ENCODE results near the gene CPS1.

CPS1 gene

DNA sequence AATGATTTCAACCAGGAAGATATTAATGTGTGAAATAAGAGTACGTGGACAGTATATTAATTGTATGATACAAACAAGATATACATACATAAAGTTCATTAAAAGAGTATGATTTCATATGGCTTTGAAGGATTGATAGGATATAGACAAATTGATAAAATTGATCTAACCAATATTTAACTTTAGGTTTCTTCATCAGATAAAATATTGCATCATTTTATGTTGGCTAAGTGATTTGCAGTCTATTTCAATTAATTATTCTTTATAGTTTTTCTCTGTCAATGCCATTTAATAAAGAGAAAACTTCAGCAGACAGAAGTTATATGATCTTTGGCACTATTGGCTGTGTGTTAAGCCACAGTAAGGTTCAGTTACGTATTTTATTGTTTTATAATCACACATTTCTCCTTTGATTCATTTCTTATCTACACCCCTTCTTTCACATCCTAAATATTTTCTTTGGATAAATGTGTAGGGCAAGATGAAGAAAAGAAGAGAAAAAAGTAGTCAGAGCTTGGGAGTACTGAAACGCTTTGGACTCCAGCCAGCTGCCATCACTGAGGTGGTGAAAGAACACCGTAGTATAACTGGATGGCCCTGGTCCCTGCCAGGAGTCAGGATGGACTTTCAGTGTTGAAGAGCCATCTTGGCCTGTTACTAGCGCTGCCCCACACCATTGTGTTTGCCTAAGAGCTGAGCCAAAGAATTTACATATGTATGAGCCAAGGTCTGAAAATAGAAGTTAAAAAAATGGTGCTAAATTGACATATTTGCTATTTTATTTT lies 9.8 kb upstream of the CPS1 start:
- DNase-seq (ENCODE audit: low read depth in 2 of 2), result no peak

DNA sequence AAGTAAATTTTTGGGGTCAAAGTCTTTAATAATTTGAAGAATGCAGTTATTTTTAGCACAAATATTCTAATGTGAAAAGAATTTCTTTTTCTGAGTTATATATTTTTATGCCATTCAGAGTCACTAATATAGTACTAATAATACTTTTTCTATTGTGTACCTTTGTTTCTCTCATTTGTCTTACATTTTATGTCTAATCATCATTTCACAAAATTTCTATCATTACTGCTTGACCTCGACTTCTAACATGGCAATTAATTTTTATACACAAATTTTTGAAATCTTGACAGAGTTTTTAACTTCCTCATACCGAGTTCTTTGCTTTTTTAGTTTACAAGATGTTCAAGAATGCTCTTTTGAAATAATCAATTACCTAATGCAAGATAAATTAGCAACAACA lies 8.4 kb upstream of the CPS1 start:
- DNase-seq (ENCODE audit: low read depth in 2 of 2), result no peak

DNA sequence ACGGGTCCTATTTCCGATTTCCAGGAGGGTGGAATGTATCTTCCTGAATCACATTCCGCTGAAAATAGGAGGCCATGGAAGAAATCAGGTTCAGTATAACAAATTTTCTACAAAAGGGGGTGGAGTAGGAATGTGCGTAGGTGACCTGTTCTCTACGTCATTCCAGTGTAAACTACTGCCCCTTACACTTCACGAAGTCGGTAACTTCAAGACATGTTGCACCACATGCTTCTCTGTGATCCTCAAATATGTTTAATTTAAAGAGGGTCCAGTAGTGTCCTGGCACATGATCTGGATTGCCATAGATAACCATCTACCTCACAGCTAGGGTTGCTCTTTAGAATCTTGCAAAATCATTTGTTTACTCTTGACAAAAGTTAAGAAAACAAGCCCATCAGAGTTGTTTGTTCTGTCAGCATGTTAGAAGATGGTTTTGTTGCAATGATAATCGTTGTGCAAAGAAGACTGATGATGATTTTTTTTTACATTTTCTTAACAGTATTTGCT lies 7.5 kb upstream of the CPS1 start:
- DNase-seq (ENCODE audit: low read depth in 2 of 2), result no peak

DNA sequence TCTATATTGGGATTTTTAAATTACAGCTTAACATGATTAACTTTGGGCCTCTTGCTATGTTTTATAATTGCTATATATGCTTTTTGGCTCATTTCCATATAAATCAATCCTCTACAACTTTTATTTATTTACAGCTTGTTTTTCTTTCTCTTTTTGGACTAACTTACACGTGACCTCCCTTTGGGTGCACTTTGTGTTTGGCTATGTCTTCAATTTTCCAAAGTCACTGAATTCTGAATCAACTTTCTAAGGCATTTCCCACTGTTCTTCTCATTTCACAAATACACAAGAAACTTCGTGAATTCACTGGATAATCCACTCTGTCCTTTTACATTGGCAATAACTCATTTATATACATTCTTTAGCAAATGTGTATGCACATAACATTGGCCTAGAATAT lies 5.4 kb upstream of the CPS1 start:
- no peak for DNase-seq (ENCODE audit: low read depth in 2 of 2)

DNA sequence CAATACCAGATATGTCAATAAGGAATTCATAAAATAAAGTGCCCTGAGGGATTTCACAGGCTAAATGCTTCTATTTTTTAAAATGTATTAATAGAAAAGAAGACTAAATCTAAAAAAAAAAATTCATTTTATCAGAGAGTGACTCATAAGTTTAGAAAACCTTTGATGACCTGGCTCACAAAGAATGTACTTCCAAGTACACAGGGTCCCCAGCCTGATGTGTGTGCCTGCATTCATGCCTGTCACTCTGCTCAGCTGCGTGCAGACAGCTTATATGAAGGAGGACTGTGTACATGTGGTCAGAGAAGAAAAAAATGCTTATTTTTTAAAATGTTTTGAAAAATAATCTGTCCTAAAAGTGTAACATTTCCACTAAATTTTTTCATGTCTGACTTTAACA lies 3.0 kb upstream of the CPS1 start:
- no peak for DNase-seq (ENCODE audit: low read depth in 2 of 2)

DNA sequence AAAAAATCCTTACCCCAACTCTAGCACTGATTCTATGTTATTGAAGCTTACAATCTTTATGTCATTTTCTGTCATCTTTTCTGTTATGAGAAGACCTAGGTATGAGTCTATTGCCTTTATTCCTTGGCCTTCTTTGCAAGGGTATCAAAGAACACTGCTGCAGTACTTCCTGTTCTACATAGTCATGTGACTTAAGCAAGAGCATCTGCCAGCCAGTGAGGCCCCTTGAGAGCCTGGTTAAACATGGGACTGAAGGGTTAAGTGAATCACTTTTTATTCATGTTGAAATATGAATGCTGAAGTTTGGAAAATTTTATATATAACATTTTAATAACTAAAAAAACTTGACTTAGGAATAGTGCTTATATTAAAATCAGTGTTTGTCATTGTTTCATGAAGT lies 844 bp upstream of the CPS1 start:
- DNase-seq (ENCODE audit: low read depth in 2 of 2), result no peak

DNA sequence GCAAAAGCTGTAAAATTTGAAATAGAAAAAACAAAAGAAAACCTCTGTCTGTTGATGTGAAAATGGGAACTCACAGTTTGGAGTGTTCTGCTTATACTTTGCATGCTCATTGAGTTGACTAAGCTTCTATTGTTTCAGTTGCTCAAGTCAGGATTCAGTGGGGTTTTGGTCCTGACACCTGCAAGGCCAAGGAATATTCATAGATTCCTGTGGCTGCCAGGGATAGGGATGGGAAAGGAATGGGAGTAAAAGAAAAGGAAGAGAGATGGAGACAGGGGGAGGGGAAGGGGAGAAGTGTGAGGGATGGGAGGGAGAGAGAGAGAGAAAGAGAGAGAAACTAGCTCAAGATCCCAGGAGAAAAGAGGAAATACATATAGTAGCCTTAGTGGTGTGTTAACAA lies 1.3 kb downstream of the CPS1 start:
- no peak for DNase-seq (ENCODE audit: low read depth in 2 of 2)

DNA sequence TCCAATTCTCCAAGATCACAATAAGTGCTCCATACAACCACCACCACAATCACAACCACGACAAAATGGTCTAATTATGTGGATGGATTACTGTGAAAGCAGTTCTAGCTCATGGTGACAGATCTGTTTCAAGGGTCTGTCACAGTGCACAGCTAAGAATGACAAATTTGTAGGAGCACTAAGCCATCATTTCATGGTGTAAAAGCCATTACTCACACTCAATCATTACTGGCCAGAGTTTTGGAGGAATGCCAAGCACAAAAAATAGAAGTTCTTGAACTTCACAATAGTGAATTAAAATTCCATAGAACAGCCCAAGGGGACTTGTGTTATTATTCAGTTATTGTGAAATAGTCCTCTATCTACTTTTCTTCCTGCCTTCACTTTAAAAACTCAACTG lies 2.3 kb downstream of the CPS1 start:
- DNase-seq (ENCODE audit: low read depth in 2 of 2), result no peak

DNA sequence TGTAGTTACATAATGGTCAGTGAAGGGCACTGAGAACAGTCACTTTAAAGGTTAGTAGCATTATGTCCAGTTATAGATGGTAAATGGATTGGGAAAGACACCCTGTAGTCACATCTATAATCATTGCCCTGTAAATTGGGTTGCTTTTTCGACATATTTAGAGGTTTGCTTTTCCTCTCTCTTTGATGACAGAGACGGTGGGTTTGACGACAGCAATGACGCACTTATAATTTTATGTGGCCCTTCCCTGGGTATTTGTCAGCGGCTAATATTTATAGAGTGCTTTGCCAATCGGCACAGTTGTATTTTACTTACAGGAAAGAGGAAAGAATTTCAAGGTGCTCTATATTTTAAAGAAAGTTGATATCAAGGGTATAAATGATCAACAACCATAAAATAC lies 2.8 kb downstream of the CPS1 start:
- DNase-seq (ENCODE audit: low read depth in 2 of 2), result no peak

DNA sequence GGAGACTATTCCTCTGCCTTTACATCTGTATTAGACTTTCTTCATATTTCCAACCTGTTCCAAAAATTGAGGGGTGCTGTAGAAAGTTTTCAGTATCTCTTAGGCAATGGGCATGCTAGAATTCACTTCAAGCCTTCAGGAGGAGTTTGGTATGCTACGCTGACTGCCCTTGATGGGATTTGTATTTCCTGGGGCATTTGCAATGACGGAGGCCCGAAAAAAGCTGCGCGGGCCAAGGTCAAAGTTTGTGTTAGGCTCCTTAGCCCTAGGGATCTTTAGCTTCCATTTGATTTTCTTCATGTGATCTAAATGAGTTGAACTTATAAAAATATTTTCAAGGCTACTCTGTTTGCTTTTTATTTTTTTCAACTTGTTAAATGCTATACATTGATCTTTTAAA lies 5.1 kb downstream of the CPS1 start:
- DNase-seq (ENCODE audit: low read depth in 2 of 2), result no peak

DNA sequence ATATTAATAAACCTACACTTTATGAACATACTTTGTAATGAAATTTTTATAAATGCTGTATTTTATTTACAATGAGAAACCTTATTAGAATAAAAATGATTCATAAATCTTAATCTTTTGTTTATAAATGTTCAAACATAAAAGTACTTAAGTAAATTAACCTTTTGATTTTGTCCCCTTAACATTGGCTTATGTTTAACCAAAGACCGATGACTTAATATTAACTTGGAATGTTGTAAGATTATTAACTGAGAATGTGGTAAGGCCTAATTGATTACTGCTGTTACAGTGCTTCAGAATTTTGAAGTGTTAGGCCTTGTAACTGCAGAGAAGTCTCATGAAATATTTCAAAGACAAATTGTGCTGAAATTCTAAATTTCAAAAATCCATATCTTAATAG lies 5.7 kb downstream of the CPS1 start:
- DNase-seq (ENCODE audit: low read depth in 2 of 2), result no peak

DNA sequence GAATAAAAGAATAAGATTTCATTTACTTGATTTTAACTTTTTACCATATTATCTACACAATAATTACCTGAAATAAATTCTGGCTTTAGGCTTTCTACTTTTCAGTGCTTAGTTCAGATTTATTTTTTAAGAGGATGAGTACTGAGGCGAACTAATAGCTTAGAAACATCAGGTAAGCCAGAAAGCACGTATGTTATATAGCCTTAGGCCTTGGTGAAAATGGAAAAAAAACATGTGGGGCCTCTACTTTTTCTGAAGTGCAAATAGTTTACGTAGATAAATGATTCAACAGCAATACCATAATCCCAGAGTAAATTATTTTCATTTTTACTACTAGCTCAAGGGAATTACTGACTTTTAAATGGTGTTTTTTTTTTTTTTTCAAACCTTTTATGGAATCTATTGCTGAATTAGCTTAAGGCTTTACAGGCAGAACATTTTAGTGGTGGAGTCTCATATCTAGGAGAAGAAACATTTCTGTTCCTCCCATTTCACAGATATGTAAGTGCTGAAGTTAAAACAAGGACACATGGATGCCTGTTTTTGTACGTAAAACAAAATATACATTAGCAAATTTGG lies 6.2 kb downstream of the CPS1 start:
- no peak for DNase-seq (ENCODE audit: low read depth in 2 of 2)

DNA sequence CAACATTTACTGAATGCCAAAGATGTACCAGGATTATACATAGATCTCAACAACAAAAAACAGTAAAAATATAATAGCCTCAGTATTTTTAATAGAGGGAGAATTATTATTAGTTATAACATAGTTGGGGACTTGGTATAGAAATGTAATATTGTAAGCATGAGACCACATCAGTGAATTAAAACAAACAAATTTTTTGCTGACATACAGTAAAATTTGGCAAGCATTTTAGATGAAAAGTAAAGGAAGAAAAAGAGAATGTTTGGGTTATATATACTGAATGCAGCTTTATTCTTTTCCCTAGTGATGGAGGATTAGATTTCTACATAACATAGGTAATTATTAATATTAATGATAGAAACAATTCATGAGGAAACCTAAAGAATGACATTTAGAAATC lies 10.9 kb downstream of the CPS1 start:
- no peak for DNase-seq (ENCODE audit: low read depth in 2 of 2)

DNA sequence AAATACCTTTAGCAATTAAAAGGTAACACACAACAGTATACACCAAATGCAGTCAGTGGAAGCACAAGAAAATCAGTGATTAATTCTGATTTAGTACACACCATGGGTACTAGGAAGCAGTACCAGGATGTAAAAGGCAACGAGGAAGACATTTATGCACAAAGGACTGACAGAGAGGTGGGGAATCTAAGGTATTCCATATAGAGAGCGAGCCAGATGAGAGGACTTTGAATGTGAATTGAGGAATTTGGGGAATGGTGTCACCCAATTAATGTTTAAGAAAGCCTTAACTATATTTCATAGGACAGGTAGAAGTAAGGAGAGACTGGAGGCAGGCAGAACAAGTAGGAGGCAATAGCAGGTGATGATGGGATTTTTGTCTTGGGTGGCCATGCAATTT lies 11.7 kb downstream of the CPS1 start:
- no peak for DNase-seq (ENCODE audit: low read depth in 2 of 2)

DNA sequence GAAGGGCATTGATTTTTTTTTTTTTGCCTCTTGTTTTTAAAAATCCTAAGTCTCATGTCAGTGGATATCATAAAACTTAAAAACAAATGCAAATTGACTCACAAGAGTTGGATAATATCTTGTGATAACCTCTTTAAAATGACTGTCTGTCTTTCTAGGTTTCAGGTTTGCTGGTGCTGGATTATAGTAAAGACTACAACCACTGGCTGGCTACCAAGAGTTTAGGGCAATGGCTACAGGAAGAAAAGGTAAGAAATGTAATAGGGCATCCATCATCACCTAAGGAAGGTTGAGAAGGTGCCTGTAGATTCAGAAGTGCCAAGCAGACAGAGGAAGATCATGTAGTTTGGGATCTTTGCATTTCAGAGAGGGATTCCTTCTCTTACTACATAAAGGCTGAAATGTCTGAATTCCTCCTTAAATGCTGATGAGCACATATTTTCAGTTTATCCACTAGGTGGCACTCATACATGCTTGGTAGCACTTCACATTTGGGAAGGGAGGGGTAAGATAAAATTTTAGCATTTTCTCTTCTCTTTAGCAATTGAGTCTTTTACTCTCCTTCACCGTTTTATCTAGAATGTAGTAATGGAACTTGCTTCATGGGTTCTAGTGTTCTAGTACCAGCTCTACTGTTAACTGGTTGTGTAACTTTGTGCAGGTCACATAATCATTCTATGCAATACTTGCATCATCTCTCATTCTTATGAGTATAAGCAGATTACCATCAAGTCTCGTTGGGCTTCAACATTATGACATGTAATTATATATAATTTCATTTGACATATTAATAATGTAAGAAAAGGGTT lies 21.1 kb downstream of the CPS1 start:
- no peak for DNase-seq (ENCODE audit: low read depth in 2 of 2)

DNA sequence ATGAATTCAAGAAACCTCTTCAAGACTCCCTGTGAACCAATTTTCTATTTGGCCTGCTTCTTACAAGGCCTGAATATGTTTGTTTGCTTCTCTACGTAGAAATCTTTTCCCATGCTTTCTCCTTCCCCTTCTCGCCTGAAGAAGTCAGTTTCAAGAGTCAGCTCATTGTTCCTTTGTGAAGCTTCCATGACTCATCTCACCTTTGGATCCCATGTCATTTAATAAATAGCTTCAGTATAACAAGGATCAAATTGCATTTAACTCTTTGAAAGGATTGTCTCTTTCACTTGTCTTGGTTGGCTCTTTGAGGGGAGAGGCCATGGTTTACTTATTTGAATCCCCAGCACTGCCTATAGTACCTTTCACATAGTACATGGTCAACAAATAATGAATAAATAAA lies 28.4 kb downstream of the CPS1 start:
- DNase-seq (ENCODE audit: low read depth in 2 of 2), result no peak

DNA sequence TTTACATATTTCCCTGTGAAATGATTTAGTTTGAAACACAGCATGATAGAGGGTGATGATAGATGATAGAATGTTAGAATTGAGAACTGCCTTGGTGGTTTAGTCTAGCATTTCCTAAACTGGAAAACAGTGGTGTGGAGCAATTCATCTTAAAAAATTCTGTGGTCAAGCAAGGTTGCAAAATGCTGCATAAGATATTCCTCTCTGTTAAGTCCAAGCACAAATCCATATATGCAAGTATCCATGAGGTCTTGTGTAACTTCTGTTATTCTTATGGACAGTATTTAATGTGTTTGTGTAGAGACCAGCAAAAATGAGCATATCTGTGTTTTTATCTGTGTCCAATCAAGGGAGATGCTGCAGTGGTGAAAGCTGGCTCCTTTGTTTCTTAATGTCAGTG lies 30.0 kb downstream of the CPS1 start:
- DNase-seq (ENCODE audit: low read depth in 2 of 2), result no peak

DNA sequence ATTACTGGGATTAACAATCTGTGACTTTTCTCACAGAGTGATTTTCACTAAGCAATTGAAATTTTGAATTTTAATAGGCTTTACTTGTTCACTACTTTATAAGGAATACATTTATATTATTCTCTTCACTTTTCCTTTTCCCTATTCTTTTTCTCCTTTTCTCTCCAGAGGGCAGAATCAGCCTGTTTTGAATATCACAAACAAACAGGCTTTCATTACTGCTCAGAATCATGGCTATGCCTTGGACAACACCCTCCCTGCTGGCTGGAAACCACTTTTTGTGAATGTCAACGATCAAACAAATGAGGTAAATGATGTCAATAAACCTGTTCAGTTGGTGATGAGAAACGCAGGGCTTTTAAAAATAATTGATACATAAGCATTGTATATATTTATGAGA lies 35.3 kb downstream of the CPS1 start:
- DNase-seq (ENCODE audit: low read depth in 2 of 2), result no peak

DNA sequence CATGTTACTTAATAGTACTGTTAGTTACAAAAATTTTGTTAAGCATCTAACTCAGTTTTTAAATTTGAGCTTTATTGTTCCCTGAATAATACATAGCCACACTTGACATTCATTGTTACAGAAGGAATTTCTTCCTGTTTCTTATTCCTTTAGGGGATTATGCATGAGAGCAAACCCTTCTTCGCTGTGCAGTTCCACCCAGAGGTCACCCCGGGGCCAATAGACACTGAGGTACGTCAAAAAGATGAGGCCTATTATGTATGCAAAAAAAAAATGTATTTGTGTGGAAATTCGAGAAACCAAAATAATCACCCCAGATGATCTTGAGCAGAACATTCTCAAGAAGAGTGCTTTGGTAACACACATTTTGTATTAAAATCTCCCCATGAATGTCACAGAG lies 36.3 kb downstream of the CPS1 start:
- DNase-seq (ENCODE audit: low read depth in 2 of 2), result no peak

DNA sequence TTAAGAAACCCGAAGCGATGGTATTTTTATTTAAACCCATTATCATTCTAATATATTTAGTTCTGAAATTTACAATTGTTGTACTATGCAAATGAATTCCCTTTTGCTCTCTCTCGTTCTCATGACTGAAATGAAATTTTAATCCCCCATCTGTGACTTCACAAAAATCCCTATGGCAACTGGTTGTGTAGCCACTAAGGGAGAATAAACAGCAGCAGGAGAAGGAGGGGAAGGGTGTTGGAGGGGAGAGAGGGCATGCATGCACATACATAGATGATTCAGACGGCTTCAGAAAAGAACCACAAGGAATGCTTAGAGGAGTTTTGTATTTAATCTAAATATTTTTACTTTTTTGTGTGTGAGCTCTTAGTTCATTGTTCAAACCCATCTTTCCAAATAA lies 36.8 kb downstream of the CPS1 start:
- no peak for DNase-seq (ENCODE audit: low read depth in 2 of 2)

DNA sequence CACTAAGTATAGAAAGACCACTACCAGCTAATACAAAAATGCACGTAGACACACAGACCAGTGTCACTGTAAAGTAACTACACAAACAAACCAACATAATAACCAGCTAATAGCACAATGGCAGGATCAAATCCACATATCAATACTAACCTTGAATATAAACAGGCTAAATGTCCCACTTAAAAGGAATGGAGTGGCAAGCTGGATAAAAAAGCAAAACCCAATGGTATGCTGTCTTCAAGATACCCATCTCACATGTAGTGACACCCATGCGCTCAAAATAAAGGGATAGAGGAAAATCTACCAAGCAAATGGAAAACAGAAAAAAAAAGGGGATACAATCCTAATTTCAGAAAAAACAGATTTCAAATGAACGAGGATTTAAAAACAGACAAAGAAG lies 41.8 kb downstream of the CPS1 start:
- no peak for DNase-seq (ENCODE audit: low read depth in 2 of 2)

DNA sequence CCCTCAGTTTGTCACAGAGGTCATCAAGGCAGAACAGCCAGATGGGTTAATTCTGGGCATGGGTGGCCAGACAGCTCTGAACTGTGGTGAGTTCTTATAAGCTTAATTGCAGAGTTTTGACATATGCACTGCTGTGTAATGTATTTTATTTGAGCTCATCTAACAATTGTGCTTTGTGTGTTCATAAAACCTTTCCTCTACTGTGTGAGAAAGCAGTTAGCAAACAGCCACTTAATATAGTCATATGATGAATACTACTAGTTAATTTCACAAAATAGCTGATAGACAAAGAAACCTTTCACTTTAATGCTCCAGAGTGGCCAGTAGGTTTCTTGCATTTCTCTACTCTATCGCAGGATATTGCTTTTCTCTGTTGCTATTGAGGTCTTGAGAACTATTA lies 43.1 kb downstream of the CPS1 start:
- no peak for DNase-seq (ENCODE audit: low read depth in 2 of 2)

DNA sequence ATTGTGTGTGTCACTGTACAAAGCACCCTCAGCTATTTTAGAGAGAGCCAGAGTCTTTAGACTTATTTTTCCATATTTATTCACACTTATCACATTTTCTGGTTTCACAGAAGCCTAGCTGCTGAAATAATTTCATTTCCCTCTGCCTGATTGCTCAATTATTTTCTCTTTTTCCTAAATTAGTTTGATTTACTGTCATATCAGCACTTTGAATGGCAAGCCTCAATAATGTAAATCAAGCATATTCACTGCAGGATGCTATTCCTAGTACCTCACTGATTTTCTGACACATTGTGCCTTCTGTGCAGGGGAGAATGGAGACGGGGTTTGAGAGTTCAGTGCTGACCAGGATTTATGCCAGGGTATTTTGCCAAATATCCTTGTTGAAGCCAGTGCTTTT lies 48.3 kb downstream of the CPS1 start:
- no peak for DNase-seq (ENCODE audit: low read depth in 2 of 2)
